Activated CD4-positive, alpha-beta T cell treated with anti-CD3 and anti-CD28 coated beads, Interleukin-2, amount 50 U/mL, for 48 hours (primary cell): ENCODE measurements around the gene RPL31.
A peak's percentile ranks its signal among the peaks of the same experiment; 100 is the strongest.

Experiments used
- DNase-seq, 2 experiments: peaks; one replicate each; pipeline ENCODE4 v3.0.0-alpha.2; 2020

The RPL31 gene

GRCh38 chr2:101001691-101002561 is at the start of gene RPL31:
RPL31 (plus strand) TSS chr2:101002289; CDS start chr2:101002702, 413 bp downstream.
- peak; percentile 96 to 97 for DNase-seq

- DNase-seq, result no peak
Measured at GRCh38 chr2:100952512-100952911, 49.6 kb upstream of the RPL31 start.

GRCh38 chr2:100953406-100954043 is 48.6 kb upstream of the RPL31 start:
- DNase-seq, result no peak

- no peak for DNase-seq
Measured at GRCh38 chr2:100954044-100954420, 48.1 kb upstream of the RPL31 start.

- no peak for DNase-seq
Measured at GRCh38 chr2:100955226-100955625, 46.9 kb upstream of the RPL31 start.

- DNase-seq, result no peak
Measured at GRCh38 chr2:100956081-100956480, 46.0 kb upstream of the RPL31 start.

- DNase-seq, result no peak
Measured at GRCh38 chr2:100957996-100958653, 44.0 kb upstream of the RPL31 start.

GRCh38 chr2:100959225-100959880 is 42.7 kb upstream of the RPL31 start:
- no peak for DNase-seq

- DNase-seq, result no peak
Measured at GRCh38 chr2:100960688-100961087, 41.4 kb upstream of the RPL31 start.

GRCh38 chr2:100962366-100963025 is 39.6 kb upstream of the RPL31 start:
- DNase-seq, result no peak

- DNase-seq, result no peak
Measured at GRCh38 chr2:100963026-100963375, 39.1 kb upstream of the RPL31 start.

GRCh38 chr2:100964222-100964621 is 37.9 kb upstream of the RPL31 start:
- no peak for DNase-seq

GRCh38 chr2:100964681-100965169 is 37.4 kb upstream of the RPL31 start:
- no peak for DNase-seq

- no peak for DNase-seq
Measured at GRCh38 chr2:100965596-100965995, 36.5 kb upstream of the RPL31 start.

GRCh38 chr2:100967716-100968115 is 34.4 kb upstream of the RPL31 start:
- DNase-seq, result no peak

- no peak for DNase-seq
Measured at GRCh38 chr2:100968146-100969145, 33.6 kb upstream of the RPL31 start.

GRCh38 chr2:100969998-100970397 is 32.1 kb upstream of the RPL31 start:
- no peak for DNase-seq

GRCh38 chr2:100971221-100971620 is 30.9 kb upstream of the RPL31 start:
- no peak for DNase-seq

GRCh38 chr2:100972452-100972851 is 29.6 kb upstream of the RPL31 start:
- no peak for DNase-seq

GRCh38 chr2:100974712-100975520 is 27.2 kb upstream of the RPL31 start:
- DNase-seq, result no peak

- DNase-seq, result no peak
Measured at GRCh38 chr2:100975521-100975785, 26.6 kb upstream of the RPL31 start.
